Measurements from ENCODE around the gene A4GALT.

- TF ChIP-seq FOXM1 (IDR thresholded peaks at IDR 0.05; ENCODE audit: borderline replicate concordance) (no peak), ELF4 (IDR thresholded peaks at IDR 0.05) (no peak), SUZ12 (IDR thresholded peaks at IDR 0.05) (no peak), BHLHE40 (IDR thresholded peaks at IDR 0.05; ENCODE audit: borderline replicate concordance) (no peak)
Observed at GRCh38 chr22:42758931-42759629, 38.4 kb upstream of the A4GALT start.

All from HEK293T (cell line).